ENCODE measurements around the gene BSN. TPM values are rescaled to one million over a fixed set of nuclear protein-coding genes. Genes with fewer than 3 reads are reported as not detected.

BSN gene
- total and polyA plus RNA-seq, 2 donors (not counting 3 experiments of a cell fraction or from before 2014, with no cell fraction given), result 0.04 to 0.27 TPM

GRCh38 chr3:49530231-49530630, 24.0 kb upstream of the BSN start:
- H3K27ac ChIP-seq (ENCODE audit: insufficient read depth, low read depth, low read length), result no peak overlapping the region
- H3K9me3 ChIP-seq (replicated peaks; ENCODE audit: control insufficient read depth, insufficient read depth, low read length), result no peaks in the 10 kb centered on the region
- H3K79me2 ChIP-seq (ENCODE audit: control insufficient read depth, insufficient read depth, low read length), result no peaks in the 10 kb centered on the region
- H3K36me3 ChIP-seq (ENCODE audit: control insufficient read depth in 2 of 2, extremely low read depth in 1 of 2, insufficient read depth in 2 of 2, low read length in 2 of 2), result peaks cover 0 to 13% of the 10 kb centered on the region in 2 experiments
- no peaks in the 10 kb centered on the region for H3K9me1 ChIP-seq (replicated peaks; ENCODE audit: control insufficient read depth, extremely low read depth, insufficient read depth, low read length)
- no peak for FAIRE-seq
- H3K4me1 ChIP-seq (ENCODE audit: control insufficient read depth, extremely low read depth, insufficient read depth, low read length), result no peaks in the 10 kb centered on the region
- DNase-seq (ENCODE audit: low read depth, low spot score), result no peak
- CTCF ChIA-PET, result interaction anchor here (3.3 kb wide), 1 partner anchor 9 kb away, joined by 13 read pairs; no protein-coding TSS in a partner anchor
- dilution Hi-C loops (cut with MboI; ENCODE audit: extremely low pct_ligation_motif_present, low sequenced_read_pairs) (no loop called here), intact Hi-C loops (cut with micrococcal nuclease) (no loop called here)
- no peak overlapping the region for H3K4me3 ChIP-seq (replicated peaks in 1 of 3; ENCODE audit: insufficient read depth in 1 of 3, low read depth in 1 of 3, low read length in 3 of 3)
- H4K20me1 ChIP-seq (replicated peaks; ENCODE audit: control insufficient read depth, extremely low read depth, insufficient read depth, low read length), result no peaks in the 10 kb centered on the region
- TF ChIP-seq FOS (IDR thresholded peaks at IDR 0.05; ENCODE audit: borderline replicate concordance, insufficient read depth, low read length) (no peak), JUN (IDR thresholded peaks at IDR 0.05; ENCODE audit: borderline replicate concordance, insufficient read depth, insufficient read length, low read depth) (no peak), EZH2 (IDR thresholded peaks at IDR 0.05; ENCODE audit: borderline replicate concordance, low read depth, low read length, severe bottlenecking) (no peak), MAX (IDR thresholded peaks at IDR 0.05; ENCODE audit: insufficient read depth, insufficient read length) (no peak), MYC (IDR thresholded peaks at IDR 0.05; ENCODE audit: low read depth, low read length) (no peak)
- H3K9ac ChIP-seq (replicated peaks; ENCODE audit: extremely low read depth, insufficient read depth, low read length), result no peak overlapping the region
- H2AFZ ChIP-seq (ENCODE audit: low read depth, low read length), result no peak overlapping the region
- no TSS peak for BruUV-seq (replicated peaks)
- POLR2A ChIA-PET, result interaction anchor here (0.6 kb wide), 1 partner anchor 508 kb away, joined by 4 read pairs; the partner anchor contains the start of gene NDUFAF3
- no peak overlapping the region for H3K4me2 ChIP-seq (ENCODE audit: insufficient read depth, low read length)
- no peaks in the 10 kb centered on the region for H3K27me3 ChIP-seq (ENCODE audit: control insufficient read depth in 2 of 2, insufficient read depth in 2 of 2, low read length in 2 of 2)

- no peak for FAIRE-seq
- CTCF ChIA-PET, result interaction anchor here (3.3 kb wide), 1 partner anchor 9 kb away, joined by 13 read pairs; no protein-coding TSS in a partner anchor
These were observed 23.6 kb upstream of the BSN start for GRCh38 chr3:49530701-49531100.

More at GRCh38 chr3:49530701-49531100, 23.6 kb upstream of the BSN start:
- intact Hi-C loops (cut with micrococcal nuclease) (no loop called here), dilution Hi-C loops (cut with MboI; ENCODE audit: extremely low pct_ligation_motif_present, low sequenced_read_pairs) (no loop called here)
- Histone ChIP-seq H3K27ac (ENCODE audit: insufficient read depth, low read depth, low read length) (no peak overlapping the region), H3K4me2 (ENCODE audit: insufficient read depth, low read length) (no peak overlapping the region), H3K4me1 (ENCODE audit: control insufficient read depth, extremely low read depth, insufficient read depth, low read length) (no peaks in the 10 kb centered on the region), H3K79me2 (ENCODE audit: control insufficient read depth, insufficient read depth, low read length) (no peaks in the 10 kb centered on the region), H4K20me1 (replicated peaks; ENCODE audit: control insufficient read depth, extremely low read depth, insufficient read depth, low read length) (no peaks in the 10 kb centered on the region), H3K9ac (replicated peaks; ENCODE audit: extremely low read depth, insufficient read depth, low read length) (no peak overlapping the region), H3K4me3 (replicated peaks in 1 of 3; ENCODE audit: insufficient read depth in 1 of 3, low read depth in 1 of 3, low read length in 3 of 3) (no peak overlapping the region), H3K27me3 (ENCODE audit: control insufficient read depth in 2 of 2, insufficient read depth in 2 of 2, low read length in 2 of 2) (no peaks in the 10 kb centered on the region), H3K36me3 (ENCODE audit: control insufficient read depth in 2 of 2, extremely low read depth in 1 of 2, insufficient read depth in 2 of 2, low read length in 2 of 2) (peaks cover 0 to 13% of the 10 kb centered on the region in 2 experiments), H2AFZ (ENCODE audit: low read depth, low read length) (no peak overlapping the region), H3K9me3 (replicated peaks; ENCODE audit: control insufficient read depth, insufficient read depth, low read length) (no peaks in the 10 kb centered on the region), H3K9me1 (replicated peaks; ENCODE audit: control insufficient read depth, extremely low read depth, insufficient read depth, low read length) (no peaks in the 10 kb centered on the region)
- BruUV-seq (replicated peaks), result no TSS peak
- no peak for TF ChIP-seq FOS (IDR thresholded peaks at IDR 0.05; ENCODE audit: borderline replicate concordance, insufficient read depth, low read length)
- no peak for TF ChIP-seq POLR2A (IDR thresholded peaks at IDR 0.05; ENCODE audit: low read depth, low read length)
- TF ChIP-seq MAX (IDR thresholded peaks at IDR 0.05; ENCODE audit: insufficient read depth, insufficient read length), result no peak
- no peak for TF ChIP-seq MYC (IDR thresholded peaks at IDR 0.05; ENCODE audit: low read depth, low read length)
- TF ChIP-seq JUN (IDR thresholded peaks at IDR 0.05; ENCODE audit: borderline replicate concordance, insufficient read depth, insufficient read length, low read depth), result no peak
- TF ChIP-seq POLR2AphosphoS5 (IDR thresholded peaks at IDR 0.05; ENCODE audit: insufficient read depth, low read depth, low read length), result no peak
- POLR2A ChIA-PET, result no interaction called here
- no peak for DNase-seq (ENCODE audit: low read depth, low spot score)

Data from endothelial cell of umbilical vein (primary cell).